Naive B cell (primary cell): Measurements from ENCODE around the gene JADE2. TPM values are rescaled to one million over a fixed set of nuclear protein-coding genes. Genes with fewer than 3 reads are reported as not detected.
"Not testable (repeated sequence)": the region's sequence is repeated elsewhere in the genome, so short reads cannot be mapped to it uniquely, and the experiment has no call there.

ENCODE experiments used
- ATAC-seq, 2 donors: fragments of 150-1000 bp; cut with Tn5 transposase; 2 replicates each; pipeline ENCODE4 v1.10.0; 2021; ENCODE audit warnings: low read depth in 2 of 2, mild to moderate bottlenecking in 2 of 2, moderate library complexity in 2 of 2
- DNase-seq: peaks from one replicate; pipeline ENCODE4 v3.0.0; 2022
- H3K27ac Mint-ChIP-seq, 6 donors: one replicate each; pipeline ENCODE4 v1.8.0; 2020 to 2022; ENCODE audit warnings: mild to moderate bottlenecking in 6 of 6, mixed read lengths in 6 of 6, moderate library complexity in 5 of 6, inconsistent platforms in 2 of 6
- H3K27me3 Mint-ChIP-seq, 3 donors: one replicate each; pipeline ENCODE4 v1.8.0; 2021 to 2022; ENCODE audit warnings: mixed read lengths in 3 of 3, mild to moderate bottlenecking in 1 of 3
- H3K36me3 Mint-ChIP-seq, 2 donors: one replicate each; pipeline ENCODE4 v1.8.0; 2020 to 2022; ENCODE audit warnings: mixed read lengths in 2 of 2, inconsistent platforms in 1 of 2, mild to moderate bottlenecking in 1 of 2
- H3K4me1 Mint-ChIP-seq, 3 donors: one replicate each; pipeline ENCODE4 v1.8.0; 2020 to 2022; ENCODE audit warnings: mixed read lengths in 3 of 3, inconsistent platforms in 1 of 3, mild to moderate bottlenecking in 1 of 3, moderate library complexity in 1 of 3
- H3K4me3 Mint-ChIP-seq, 8 donors: one replicate each; pipeline ENCODE4 v1.8.0; 2020 to 2022; ENCODE audit warnings: mild to moderate bottlenecking in 8 of 8, mixed read lengths in 8 of 8, moderate library complexity in 8 of 8, inconsistent platforms in 2 of 8
- H3K9me3 Mint-ChIP-seq, 7 donors: one replicate each; pipeline ENCODE4 v1.8.0; 2020 to 2022; ENCODE audit warnings: mixed read lengths in 7 of 7, mild to moderate bottlenecking in 5 of 7, inconsistent platforms in 2 of 7, moderate library complexity in 1 of 7
- polyA plus RNA-seq, 6 donors: library from polyadenylated mRNA; unstranded; fragments of 300-500 nt; fragmentation: Illumina TruSeq; gene quantifications; one replicate each; pipeline ENCODE4 v1.2.3, GENCODE V29; 2021; ENCODE audit warnings: low read depth in 6 of 6

The JADE2 gene
- polyA plus RNA-seq, 6 donors from 2014 or later = 7.1 to 47.1 (median 27.1) TPM

- peak; percentile 69 for DNase-seq
- ATAC-seq = peak; percentile 67 to 68
Measured at GRCh38 chr5:134554319-134555222, 29.1 kb downstream of the JADE2 start.

GRCh38 chr5:134555223-134555889 is 29.9 kb downstream of the JADE2 start:
- Mint-ChIP-seq H3K9me3 (no peaks in the 10 kb centered on the region), H3K27ac (peak overlapping the region; percentile 93 to 99 (median 98)), H3K4me3 (peak overlapping the region; percentile 36 to 88 (median 70)), H3K36me3 (peaks cover 10% of the 10 kb centered on the region in 2 donors), H3K27me3 (no peaks in the 10 kb centered on the region), H3K4me1 (peaks cover 58 to 66% (median 65%) of the 10 kb centered on the region in 3 donors)
- no peak for DNase-seq
- ATAC-seq = no peak

More at GRCh38 chr5:134554319-134555222, 29.1 kb downstream of the JADE2 start:
- H3K36me3 Mint-ChIP-seq = peaks cover 5 to 10% of the 10 kb centered on the region in 2 donors
- H3K4me3 Mint-ChIP-seq = peak overlapping the region; percentile 36 to 85 (median 66)
- peaks cover 60 to 74% (median 73%) of the 10 kb centered on the region in 3 donors for H3K4me1 Mint-ChIP-seq
- H3K27me3 Mint-ChIP-seq = no peaks in the 10 kb centered on the region
- H3K9me3 Mint-ChIP-seq = no peaks in the 10 kb centered on the region
- peak overlapping the region; percentile 93 to 99 (median 98) for H3K27ac Mint-ChIP-seq

- peak overlapping the region; percentile 1 to 88 (median 66) for H3K4me3 Mint-ChIP-seq
- H3K9me3 Mint-ChIP-seq = no peaks in the 10 kb centered on the region
- H3K27ac Mint-ChIP-seq = peak overlapping the region; percentile 93 to 99 (median 98)
- no peaks in the 10 kb centered on the region for H3K27me3 Mint-ChIP-seq
- H3K4me1 Mint-ChIP-seq = peaks cover 53 to 61% (median 60%) of the 10 kb centered on the region in 3 donors
- peaks cover 10 to 12% of the 10 kb centered on the region in 2 donors for H3K36me3 Mint-ChIP-seq
- DNase-seq (peak; percentile 72), ATAC-seq (peak; percentile 63 to 70)
Measured at GRCh38 chr5:134555890-134556311, 30.4 kb downstream of the JADE2 start.

- not testable (repeated sequence) for H3K27me3 Mint-ChIP-seq, H3K9me3 Mint-ChIP-seq, DNase-seq, ATAC-seq
- Mint-ChIP-seq H3K27ac (peak overlapping the region; percentile 74 to 98 (median 94)), H3K4me3 (peak overlapping the region in 4 of 8 donors; percentile 56 to 66 (median 61)), H3K36me3 (peaks cover 10 to 11% of the 10 kb centered on the region in 2 donors), H3K4me1 (peaks cover 52 to 61% (median 55%) of the 10 kb centered on the region in 3 donors)
Measured at GRCh38 chr5:134556588-134556987, 31.1 kb downstream of the JADE2 start.

GRCh38 chr5:134556994-134557393 is 31.5 kb downstream of the JADE2 start:
- DNase-seq (no peak), ATAC-seq (no peak)
- Mint-ChIP-seq H3K4me3 (peak overlapping the region in 4 of 8 donors; percentile 56 to 66 (median 61)), H3K27me3 (no peaks in the 10 kb centered on the region), H3K36me3 (peaks cover 8 to 10% of the 10 kb centered on the region in 2 donors), H3K9me3 (no peaks in the 10 kb centered on the region), H3K27ac (peak overlapping the region; percentile 74 to 98 (median 94)), H3K4me1 (peaks cover 47 to 57% (median 51%) of the 10 kb centered on the region in 3 donors)

GRCh38 chr5:134559672-134560071 is 34.2 kb downstream of the JADE2 start:
- no peak for ATAC-seq
- DNase-seq = no peak
- peak overlapping the region in 2 of 6 donors; percentile 51 to 54 for H3K27ac Mint-ChIP-seq
- peaks cover 25 to 33% (median 30%) of the 10 kb centered on the region in 3 donors for H3K4me1 Mint-ChIP-seq
- no peaks in the 10 kb centered on the region for H3K27me3 Mint-ChIP-seq
- H3K4me3 Mint-ChIP-seq = peak overlapping the region in 1 of 8 donors; percentile 22
- peaks cover 0 to 2% (median 0%) of the 10 kb centered on the region in 7 donors for H3K9me3 Mint-ChIP-seq
- peaks cover 8 to 18% of the 10 kb centered on the region in 2 donors for H3K36me3 Mint-ChIP-seq

GRCh38 chr5:134560698-134561097 is 35.2 kb downstream of the JADE2 start:
- Mint-ChIP-seq H3K27me3 (no peaks in the 10 kb centered on the region), H3K4me3 (peak overlapping the region in 1 of 8 donors; percentile 21), H3K4me1 (peaks cover 15 to 22% (median 20%) of the 10 kb centered on the region in 3 donors), H3K27ac (peak overlapping the region in 2 of 6 donors; percentile 42 to 56), H3K36me3 (peaks cover 8 to 18% of the 10 kb centered on the region in 2 donors), H3K9me3 (peaks cover 0 to 2% (median 0%) of the 10 kb centered on the region in 7 donors)
- no peak for ATAC-seq
- no peak for DNase-seq

GRCh38 chr5:134561871-134562296 is 36.4 kb downstream of the JADE2 start:
- H3K27ac Mint-ChIP-seq = peak overlapping the region in 2 of 6 donors; percentile 21 to 76
- no peak overlapping the region for H3K4me3 Mint-ChIP-seq
- no peak for DNase-seq

GRCh38 chr5:134563221-134563620 is 37.8 kb downstream of the JADE2 start:
- no peak for DNase-seq
- peaks cover 0 to 2% (median 0%) of the 10 kb centered on the region in 7 donors for H3K9me3 Mint-ChIP-seq
- H3K36me3 Mint-ChIP-seq = peaks cover 8% of the 10 kb centered on the region in 2 donors
- ATAC-seq = no peak
- H3K4me1 Mint-ChIP-seq = peaks cover 11 to 18% (median 16%) of the 10 kb centered on the region in 3 donors
- no peak overlapping the region for H3K4me3 Mint-ChIP-seq
- H3K27me3 Mint-ChIP-seq = no peaks in the 10 kb centered on the region
- H3K27ac Mint-ChIP-seq = peak overlapping the region in 1 of 6 donors; percentile 38

More at GRCh38 chr5:134561871-134562296, 36.4 kb downstream of the JADE2 start:
- H3K27me3 Mint-ChIP-seq = no peaks in the 10 kb centered on the region
- H3K4me1 Mint-ChIP-seq = peaks cover 5 to 12% (median 12%) of the 10 kb centered on the region in 3 donors
- peaks cover 8 to 12% of the 10 kb centered on the region in 2 donors for H3K36me3 Mint-ChIP-seq
- H3K9me3 Mint-ChIP-seq = peaks cover 0 to 2% (median 0%) of the 10 kb centered on the region in 7 donors
- ATAC-seq = no peak

- H3K27me3 Mint-ChIP-seq = no peaks in the 10 kb centered on the region
- ATAC-seq (no peak), DNase-seq (no peak)
- H3K4me1 Mint-ChIP-seq = peaks cover 12 to 20% (median 18%) of the 10 kb centered on the region in 3 donors
- no peak overlapping the region for H3K4me3 Mint-ChIP-seq
- peak overlapping the region in 2 of 6 donors; percentile 27 to 81 for H3K27ac Mint-ChIP-seq
- H3K9me3 Mint-ChIP-seq = peaks cover 0 to 2% (median 0%) of the 10 kb centered on the region in 7 donors
- peaks cover 8% of the 10 kb centered on the region in 2 donors for H3K36me3 Mint-ChIP-seq
Measured at GRCh38 chr5:134563962-134564361, 38.5 kb downstream of the JADE2 start.

- H3K27me3 Mint-ChIP-seq = no peaks in the 10 kb centered on the region
- peaks cover 0 to 2% (median 0%) of the 10 kb centered on the region in 7 donors for H3K9me3 Mint-ChIP-seq
- no peak overlapping the region for H3K4me3 Mint-ChIP-seq
- DNase-seq (no peak), ATAC-seq (no peak)
- no peak overlapping the region for H3K27ac Mint-ChIP-seq
- peaks cover 12 to 19% (median 19%) of the 10 kb centered on the region in 3 donors for H3K4me1 Mint-ChIP-seq
- peaks cover 8% of the 10 kb centered on the region in 2 donors for H3K36me3 Mint-ChIP-seq
Measured at GRCh38 chr5:134564396-134564795, 38.9 kb downstream of the JADE2 start.

GRCh38 chr5:134565791-134566740 is 40.6 kb downstream of the JADE2 start:
- no peak overlapping the region for H3K4me3 Mint-ChIP-seq
- peak overlapping the region in 3 of 6 donors; percentile 27 to 73 (median 44) for H3K27ac Mint-ChIP-seq
- no peaks in the 10 kb centered on the region for H3K27me3 Mint-ChIP-seq
- no peak for DNase-seq
- peaks cover 25 to 28% (median 27%) of the 10 kb centered on the region in 3 donors for H3K4me1 Mint-ChIP-seq
- H3K9me3 Mint-ChIP-seq = peaks cover 0 to 2% (median 0%) of the 10 kb centered on the region in 7 donors
- peaks cover 0 to 21% of the 10 kb centered on the region in 2 donors for H3K36me3 Mint-ChIP-seq
- ATAC-seq = no peak
